ENCODE results near the gene EMILIN1.

Gene EMILIN1

DNA sequence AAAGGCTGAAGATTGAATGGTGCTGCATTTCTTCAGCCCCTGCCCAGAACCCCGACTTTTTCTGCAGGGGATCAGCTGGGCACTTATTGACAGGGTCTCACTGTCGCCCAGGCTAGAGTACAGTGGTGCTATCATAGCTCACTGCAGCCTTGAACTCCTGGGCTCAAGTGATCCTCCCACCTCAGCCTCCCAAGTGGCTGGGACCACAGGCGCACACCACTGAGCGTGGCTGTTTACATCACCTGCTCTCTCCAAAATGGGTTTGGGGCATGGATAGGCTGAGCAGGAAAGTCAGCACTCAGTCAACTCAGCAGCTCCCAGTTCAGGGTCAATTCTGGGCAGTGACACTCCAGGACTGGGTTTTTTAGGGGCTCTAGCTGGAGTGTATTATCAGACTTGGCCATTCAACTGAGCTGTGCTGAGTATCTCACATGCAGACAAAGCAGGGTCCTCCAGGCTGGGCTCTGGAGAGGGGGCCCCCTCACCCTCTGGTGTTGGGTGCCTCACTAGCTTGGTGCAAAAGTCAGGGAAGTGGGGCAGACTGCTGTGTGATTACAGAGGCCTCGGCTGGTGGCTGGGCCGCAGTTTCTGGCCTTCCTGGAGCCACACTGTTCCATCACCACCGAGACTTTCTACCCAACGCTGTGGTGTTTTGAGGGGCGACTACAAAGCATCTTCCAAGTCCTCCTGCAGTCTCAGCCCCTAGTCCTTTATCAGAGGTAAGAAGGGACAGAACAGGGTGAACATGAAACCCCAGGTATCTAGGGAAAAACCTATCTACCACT is 49.7 kb downstream of the EMILIN1 start:
- DNase-seq: no peak

DNA sequence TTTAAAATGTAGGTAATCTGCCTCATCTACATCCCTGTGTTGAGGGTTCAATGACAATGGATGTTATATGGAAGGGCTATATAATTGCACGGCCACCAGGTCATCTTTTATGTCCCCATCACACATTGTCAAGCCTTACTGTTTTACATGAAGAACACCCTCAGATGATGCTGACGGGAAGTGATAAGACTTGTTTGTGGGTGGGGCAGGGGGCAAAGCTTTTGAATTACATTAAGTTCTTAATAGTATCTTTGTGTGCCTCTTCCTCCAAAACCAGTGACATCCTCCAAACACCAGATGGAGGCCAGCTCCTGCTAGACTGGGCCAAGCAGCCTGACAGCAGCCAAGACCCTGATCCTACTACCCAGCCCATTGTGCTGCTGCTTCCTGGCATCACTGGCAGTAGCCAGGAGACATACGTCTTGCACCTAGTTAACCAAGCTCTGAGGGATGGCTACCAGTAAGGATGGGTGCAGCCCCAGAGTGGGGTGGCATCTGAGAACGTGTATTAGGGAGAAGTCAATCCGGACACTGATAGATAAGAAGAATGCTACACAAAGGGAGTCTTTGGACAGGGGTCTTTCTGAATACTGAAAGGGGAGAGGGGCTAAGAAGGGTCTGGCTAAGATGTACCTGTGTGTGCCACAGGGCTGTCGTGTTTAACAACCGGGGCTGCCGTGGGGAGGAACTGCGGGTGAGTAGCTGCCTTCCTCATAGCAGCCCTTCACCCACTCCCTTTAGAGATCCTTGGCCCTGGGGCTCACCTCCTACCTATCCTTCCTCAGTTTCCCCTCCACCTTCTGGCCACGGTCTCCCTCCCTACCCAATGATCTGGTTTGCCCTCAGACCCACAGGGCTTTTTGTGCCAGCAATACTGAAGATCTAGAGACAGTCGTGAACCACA is 50.5 kb downstream of the EMILIN1 start:
- DNase-seq: no peak

DNA sequence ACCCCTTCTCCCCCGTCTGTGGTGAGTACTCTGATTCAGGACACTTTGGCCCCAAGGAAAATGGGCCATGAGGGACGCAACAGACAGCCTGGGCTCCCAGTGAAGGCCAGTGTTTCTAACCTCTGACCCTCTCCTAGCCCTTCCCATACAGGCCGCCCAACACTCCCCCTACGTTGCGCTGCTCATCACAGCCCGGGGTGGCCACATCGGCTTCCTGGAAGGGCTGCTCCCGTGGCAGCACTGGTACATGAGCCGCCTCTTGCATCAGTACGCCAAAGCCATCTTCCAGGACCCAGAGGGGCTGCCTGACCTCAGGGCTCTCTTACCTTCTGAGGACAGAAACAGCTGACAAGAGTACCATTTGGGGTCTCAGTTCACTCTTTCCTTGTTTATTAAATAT is 52.0 kb downstream of the EMILIN1 start:
- no peak for DNase-seq

DNA sequence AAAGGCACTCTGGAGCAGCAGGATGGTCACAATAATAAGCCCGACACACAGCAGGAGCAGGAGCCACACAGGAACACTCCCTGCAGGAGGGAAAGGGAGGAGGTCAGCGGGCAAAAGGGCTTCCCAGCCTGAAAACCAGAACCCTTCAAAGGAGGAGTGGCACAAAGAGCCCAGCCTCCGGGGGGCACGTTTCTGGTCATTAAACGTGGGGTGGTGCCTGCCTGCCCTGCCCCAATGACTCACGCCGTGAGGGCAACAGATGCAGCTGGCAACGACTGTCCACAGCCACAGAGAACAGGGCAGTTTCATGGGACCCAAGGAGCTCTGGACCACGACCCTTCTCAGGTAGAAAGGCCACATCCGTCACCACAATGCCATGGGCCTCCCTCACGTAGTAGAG is 53.0 kb downstream of the EMILIN1 start:
- no peak for DNase-seq

DNA sequence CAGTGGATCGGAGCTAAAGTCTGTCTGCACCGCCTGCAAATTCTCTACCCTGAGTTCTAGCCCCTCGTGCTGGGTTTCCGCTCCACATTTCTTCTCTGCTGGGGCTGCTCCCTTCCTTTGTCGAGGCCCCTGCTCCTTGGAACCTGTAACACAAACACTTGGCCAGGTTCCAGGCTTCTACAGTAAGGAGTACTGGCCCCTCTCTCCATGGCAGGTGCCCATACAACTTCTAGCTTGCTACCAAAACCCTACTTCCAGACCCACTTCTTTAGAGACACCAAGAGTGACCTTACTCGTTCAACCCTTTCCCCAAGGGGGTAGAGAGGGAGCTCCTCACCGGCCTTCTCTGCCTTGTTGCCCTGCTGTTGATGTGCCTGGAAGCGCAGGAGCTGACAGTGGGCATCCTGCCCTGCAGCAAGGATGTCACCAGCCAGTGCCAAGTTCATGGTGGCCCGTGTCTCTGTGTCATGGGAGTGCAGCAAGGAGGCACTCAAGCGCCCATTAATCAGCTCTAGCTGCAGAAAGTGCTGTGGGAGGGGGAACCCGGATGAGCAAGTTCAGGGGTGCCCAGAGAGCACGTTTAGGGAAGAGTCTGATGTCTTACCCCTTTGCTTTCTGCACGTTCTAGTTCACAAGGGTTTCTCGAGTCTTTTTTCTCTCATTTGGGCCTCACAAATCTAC is 54.9 kb downstream of the EMILIN1 start:
- peak in 1 of 2 experiments; percentile 30 for DNase-seq

DNA sequence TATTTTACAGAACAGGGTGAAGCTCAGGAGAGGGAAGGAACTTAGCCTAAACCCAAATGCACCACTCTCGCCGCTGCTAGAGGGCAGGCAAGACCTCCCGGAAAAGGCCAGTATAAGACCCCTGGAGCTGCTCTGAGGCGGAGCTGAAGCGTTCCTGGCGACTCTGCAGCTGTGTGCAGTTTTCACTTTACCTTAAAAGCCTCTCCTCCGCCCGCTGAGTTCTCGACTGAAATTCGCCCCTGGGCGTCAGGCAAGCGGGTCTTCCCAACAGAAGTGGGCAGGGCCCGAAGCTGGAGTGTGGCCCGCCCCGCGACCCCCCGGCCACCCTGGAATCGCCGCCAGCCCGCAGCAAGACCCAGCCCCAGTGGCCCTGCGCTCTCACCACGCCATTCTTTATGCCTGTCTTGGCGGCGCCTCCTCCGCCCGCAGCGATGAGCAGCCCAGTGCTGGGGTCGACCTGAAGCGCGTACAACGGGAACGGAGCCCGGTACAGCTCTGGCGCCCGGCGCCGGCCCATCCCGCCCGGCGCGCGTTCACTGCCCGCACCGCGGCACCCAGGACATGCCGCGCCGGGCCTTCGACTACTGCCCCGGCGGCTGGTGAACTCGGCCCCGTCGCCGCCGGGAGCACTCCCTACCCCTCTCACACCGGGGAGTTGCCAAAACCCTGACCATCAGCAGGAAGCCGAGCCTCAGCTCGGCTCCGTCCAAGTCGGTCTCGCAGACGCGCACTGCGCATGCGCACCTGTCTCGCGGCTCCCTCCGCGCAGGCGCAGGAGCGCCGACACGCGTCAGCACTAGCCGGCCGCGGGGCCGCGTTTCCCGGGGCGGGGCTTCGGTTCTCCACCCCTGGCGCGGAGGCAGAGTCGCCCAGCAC is 55.7 kb downstream of the EMILIN1 start, which contains the start of gene PREB:
Gene PREB (minus strand): TSS at position 732 of the 876 bp plus-strand sequence. CDS start 215 bp downstream, at position 517.
- DNase-seq: peak; percentile 92 to 98

DNA sequence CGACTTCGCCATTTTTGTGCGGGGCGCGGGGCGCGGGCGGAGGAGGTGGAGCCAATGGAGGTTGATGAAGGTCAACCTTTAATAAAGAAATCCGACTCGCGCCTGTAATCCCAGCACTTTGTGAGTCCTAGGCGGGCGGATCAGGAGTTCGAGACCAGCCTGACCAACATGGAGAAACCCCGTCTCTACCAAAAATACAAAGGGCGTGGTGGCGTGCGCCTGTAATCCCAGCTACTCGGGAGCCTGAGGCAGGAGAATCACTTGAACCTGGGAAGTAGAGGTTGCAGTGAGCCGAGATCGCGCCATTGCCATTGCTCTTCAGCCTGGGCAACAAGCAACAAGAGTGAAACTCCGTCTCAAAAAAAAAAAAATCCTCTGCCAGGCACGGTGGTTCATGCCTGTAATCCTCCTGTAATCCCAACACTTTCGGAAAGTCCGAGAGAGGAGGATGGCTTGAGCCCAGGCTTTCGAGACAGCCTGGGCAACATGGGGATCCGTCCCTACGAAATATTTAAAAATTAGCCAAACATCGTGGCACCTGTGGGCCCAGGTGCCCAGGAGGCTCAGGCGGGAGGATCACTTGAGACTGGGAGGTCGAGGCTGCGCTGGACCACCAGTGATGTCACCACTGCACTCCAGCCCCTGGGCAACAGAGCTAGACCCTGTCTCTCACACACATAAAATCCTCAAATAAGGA is 56.5 kb downstream of the EMILIN1 start:
- no peak for DNase-seq

DNA sequence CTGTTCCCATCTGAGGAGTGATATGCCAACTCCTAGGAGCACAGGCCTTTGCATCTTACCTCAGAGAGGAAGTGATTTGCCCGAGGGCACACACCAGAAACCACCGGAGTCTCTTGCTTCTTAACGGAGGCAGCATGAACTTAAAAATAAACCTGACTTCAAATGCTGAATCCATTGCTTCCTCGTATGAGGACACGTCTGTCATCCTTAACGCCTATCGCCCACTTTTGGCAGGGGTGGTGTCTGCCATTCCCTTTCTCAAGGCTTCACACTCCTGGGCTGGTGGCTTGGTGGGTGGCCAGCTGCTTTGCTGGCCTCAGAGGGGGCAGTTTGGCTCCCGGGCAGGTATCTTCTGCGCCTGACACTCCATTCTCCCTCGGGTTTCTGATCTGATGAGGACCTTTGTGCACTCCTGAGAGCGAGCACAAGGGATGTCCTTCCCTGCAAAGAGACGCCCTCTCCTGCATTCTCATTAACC is 57.1 kb downstream of the EMILIN1 start:
- DNase-seq: no peak
